Panc1 (cell line): ENCODE measurements around the gene ARHGAP12.

Experiments used
- SIN3A ChIP-seq: IDR thresholded peaks from 2 replicates; pipeline ENCODE4 v1.6.1; 2012; ENCODE audit warnings: low read depth, mild to moderate bottlenecking, low read length, moderate library complexity, borderline replicate concordance; ENCODE audit not compliant: insufficient read depth
- TF ChIP-seq, protein P1 (sequence below): fragments of 450-650 bp; IDR thresholded peaks from 2 replicates; pipeline ENCODE4 v1.5.1; 2017; ENCODE audit warnings: mild to moderate bottlenecking
- TF ChIP-seq, protein P2 (sequence below), 2 experiments: IDR thresholded peaks; 2 replicates each; pipeline ENCODE4 v1.6.1; 2011 to 2012; ENCODE audit warnings: low read depth in 2 of 2, control low read depth in 1 of 2, low read length in 1 of 2, mild to moderate bottlenecking in 1 of 2, moderate library complexity in 1 of 2; ENCODE audit not compliant: insufficient read depth in 1 of 2

DNA sequence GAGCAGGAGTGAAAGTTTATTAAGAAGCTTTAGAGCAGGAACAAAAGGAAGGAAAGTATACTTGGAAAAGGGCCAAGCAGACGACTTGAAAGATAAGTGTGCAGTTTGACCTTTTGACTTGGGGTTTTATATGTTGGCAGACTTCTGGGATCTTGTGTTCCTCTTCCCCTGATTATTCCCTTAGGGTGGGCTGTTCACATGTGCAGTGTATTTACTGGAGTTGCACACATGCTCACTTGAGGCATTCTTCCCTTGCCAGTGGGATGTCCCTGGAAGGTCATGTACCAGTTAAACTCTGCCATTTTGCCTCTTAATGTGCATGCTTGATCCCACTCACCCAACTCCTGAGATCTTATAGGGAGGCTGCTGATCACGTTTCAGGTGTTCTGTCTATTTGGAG lies 23.4 kb upstream of the ARHGAP12 start:
- TF ChIP-seq, protein P1, sequence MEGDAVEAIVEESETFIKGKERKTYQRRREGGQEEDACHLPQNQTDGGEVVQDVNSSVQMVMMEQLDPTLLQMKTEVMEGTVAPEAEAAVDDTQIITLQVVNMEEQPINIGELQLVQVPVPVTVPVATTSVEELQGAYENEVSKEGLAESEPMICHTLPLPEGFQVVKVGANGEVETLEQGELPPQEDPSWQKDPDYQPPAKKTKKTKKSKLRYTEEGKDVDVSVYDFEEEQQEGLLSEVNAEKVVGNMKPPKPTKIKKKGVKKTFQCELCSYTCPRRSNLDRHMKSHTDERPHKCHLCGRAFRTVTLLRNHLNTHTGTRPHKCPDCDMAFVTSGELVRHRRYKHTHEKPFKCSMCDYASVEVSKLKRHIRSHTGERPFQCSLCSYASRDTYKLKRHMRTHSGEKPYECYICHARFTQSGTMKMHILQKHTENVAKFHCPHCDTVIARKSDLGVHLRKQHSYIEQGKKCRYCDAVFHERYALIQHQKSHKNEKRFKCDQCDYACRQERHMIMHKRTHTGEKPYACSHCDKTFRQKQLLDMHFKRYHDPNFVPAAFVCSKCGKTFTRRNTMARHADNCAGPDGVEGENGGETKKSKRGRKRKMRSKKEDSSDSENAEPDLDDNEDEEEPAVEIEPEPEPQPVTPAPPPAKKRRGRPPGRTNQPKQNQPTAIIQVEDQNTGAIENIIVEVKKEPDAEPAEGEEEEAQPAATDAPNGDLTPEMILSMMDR = no peak
- TF ChIP-seq SIN3A = no peak
- TF ChIP-seq, protein P2, sequence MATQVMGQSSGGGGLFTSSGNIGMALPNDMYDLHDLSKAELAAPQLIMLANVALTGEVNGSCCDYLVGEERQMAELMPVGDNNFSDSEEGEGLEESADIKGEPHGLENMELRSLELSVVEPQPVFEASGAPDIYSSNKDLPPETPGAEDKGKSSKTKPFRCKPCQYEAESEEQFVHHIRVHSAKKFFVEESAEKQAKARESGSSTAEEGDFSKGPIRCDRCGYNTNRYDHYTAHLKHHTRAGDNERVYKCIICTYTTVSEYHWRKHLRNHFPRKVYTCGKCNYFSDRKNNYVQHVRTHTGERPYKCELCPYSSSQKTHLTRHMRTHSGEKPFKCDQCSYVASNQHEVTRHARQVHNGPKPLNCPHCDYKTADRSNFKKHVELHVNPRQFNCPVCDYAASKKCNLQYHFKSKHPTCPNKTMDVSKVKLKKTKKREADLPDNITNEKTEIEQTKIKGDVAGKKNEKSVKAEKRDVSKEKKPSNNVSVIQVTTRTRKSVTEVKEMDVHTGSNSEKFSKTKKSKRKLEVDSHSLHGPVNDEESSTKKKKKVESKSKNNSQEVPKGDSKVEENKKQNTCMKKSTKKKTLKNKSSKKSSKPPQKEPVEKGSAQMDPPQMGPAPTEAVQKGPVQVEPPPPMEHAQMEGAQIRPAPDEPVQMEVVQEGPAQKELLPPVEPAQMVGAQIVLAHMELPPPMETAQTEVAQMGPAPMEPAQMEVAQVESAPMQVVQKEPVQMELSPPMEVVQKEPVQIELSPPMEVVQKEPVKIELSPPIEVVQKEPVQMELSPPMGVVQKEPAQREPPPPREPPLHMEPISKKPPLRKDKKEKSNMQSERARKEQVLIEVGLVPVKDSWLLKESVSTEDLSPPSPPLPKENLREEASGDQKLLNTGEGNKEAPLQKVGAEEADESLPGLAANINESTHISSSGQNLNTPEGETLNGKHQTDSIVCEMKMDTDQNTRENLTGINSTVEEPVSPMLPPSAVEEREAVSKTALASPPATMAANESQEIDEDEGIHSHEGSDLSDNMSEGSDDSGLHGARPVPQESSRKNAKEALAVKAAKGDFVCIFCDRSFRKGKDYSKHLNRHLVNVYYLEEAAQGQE (IDR thresholded peaks at IDR 0.05; ENCODE audit: insufficient read depth in 1 of 2, low read depth in 2 of 2, low read length in 1 of 2) = no peak
